Body of pancreas (tissue), 4 donors: Measurements from ENCODE around the gene C1GALT1. TPM values are rescaled to one million over a fixed set of nuclear protein-coding genes. Genes with fewer than 3 reads are reported as not detected.

Source experiments
- ATAC-seq: fragments of 150-250 bp; one replicate; pipeline ENCODE4 v1.9.1; 2016
- DNase-seq, 4 donors: peaks; one replicate each; pipeline ENCODE4 v3.0.0-alpha.2; 2019
- H3K27ac ChIP-seq, 4 donors: fragments of 200-600 bp; sonication (generic); 1 replicate in 3 of 4; 2 replicates in 1 of 4; pipeline versions ENCODE4 v1.5.1 to v1.6.1; 2016 to 2019; ENCODE audit warnings: mild to moderate bottlenecking in 1 of 4, mixed read lengths in 1 of 4, moderate library complexity in 1 of 4
- H3K27me3 ChIP-seq, 2 donors: fragments of 200-600 bp; sonication (generic); one replicate each; pipeline ENCODE4 v1.6.0; 2016; ENCODE audit warnings: mild to moderate bottlenecking in 1 of 2
- H3K36me3 ChIP-seq, 2 donors: fragments of 200-600 bp; sonication (generic); replicated peaks in 1 of 2; 2 replicates each; pipeline ENCODE4 v1.5.1; 2016; ENCODE audit warnings: low read depth in 2 of 2; ENCODE audit not compliant: insufficient read depth in 1 of 2
- H3K4me1 ChIP-seq: fragments of 200-600 bp; sonication (generic); one replicate; pipeline ENCODE4 v1.6.0; 2016
- H3K4me3 ChIP-seq, 2 donors: fragments of 200-600 bp; sonication (generic); 1 replicate in 1 of 2; 2 replicates in 1 of 2; pipeline ENCODE4 v1.5.1; 2016 to 2019
- H3K9me3 ChIP-seq, 3 donors: fragments of 200-600 bp; sonication (generic); 1 replicate in 2 of 3; 2 replicates in 1 of 3; pipeline ENCODE4 v1.5.1; 2016
- CTCF ChIP-seq, 7 experiments: fragments of 450-650 bp in 4 of 7; fragments of 200-600 bp in 3 of 7; sonication (generic) in 3 of 7; IDR thresholded peaks; one replicate each; pipeline ENCODE4 v1.5.1; 2016 to 2019; ENCODE audit warnings: antibody characterized with exemption in 7 of 7
- POLR2A ChIP-seq, 3 donors: fragments of 450-650 bp; IDR thresholded peaks; one replicate each; pipeline ENCODE4 v1.6.1; 2016; ENCODE audit warnings: antibody characterized with exemption in 3 of 3, mild to moderate bottlenecking in 2 of 3
- WGBS, 2 donors: methylation state at CpG; one replicate each; pipeline ENCODE4 v1.1.5; 2017; 5-methylcytosine and 5-hydroxymethylcytosine counted together
- intact Hi-C: fragments of 100-400 bp; cut with DNase I; formaldehyde crosslinking; loops from one replicate; pipeline ENCODE4 v1.15.1; 2023
- total RNA-seq, 2 donors: library from RNA; depleted of rRNA; stranded (reverse); fragments of >200 nt; gene quantifications; one replicate each; pipeline ENCODE4 v1.1.0, GENCODE V29; 2016

C1GALT1 gene
- total RNA-seq, 2 donors from 2014 or later, result 9.1 to 13.8 TPM

- no peaks in the 10 kb centered on the region for H3K36me3 ChIP-seq
- H3K4me3 ChIP-seq, result no peak overlapping the region
- DNase-seq (no peak), ATAC-seq (no peak)
- TF ChIP-seq POLR2A (IDR thresholded peaks at IDR 0.05), result no peak
- TF ChIP-seq CTCF (IDR thresholded peaks at IDR 0.05), result no peak
- H3K4me1 ChIP-seq, result no peaks in the 10 kb centered on the region
- no peak overlapping the region for H3K27ac ChIP-seq
- intact Hi-C loops, result no loop called here
- WGBS, 2 donors, result 68% methylated on average over 2 of the region's 2 CpGs
- H3K27me3 ChIP-seq, result no peaks in the 10 kb centered on the region
- no peaks in the 10 kb centered on the region for H3K9me3 ChIP-seq
These were observed 25.0 kb upstream of the C1GALT1 start for GRCh38 chr7:7157177-7157886.

GRCh38 chr7:7157887-7158271 is 24.5 kb upstream of the C1GALT1 start:
- ATAC-seq, result no peak
- no peak overlapping the region for H3K27ac ChIP-seq
- intact Hi-C loops, result no loop called here

GRCh38 chr7:7159063-7159658 is 23.2 kb upstream of the C1GALT1 start:
- no peak for DNase-seq
- Histone ChIP-seq H3K27me3 (no peaks in the 10 kb centered on the region), H3K4me1 (peaks cover under 1% of the 10 kb centered on the region), H3K27ac (no peak overlapping the region), H3K4me3 (no peak overlapping the region), H3K9me3 (no peaks in the 10 kb centered on the region), H3K36me3 (no peaks in the 10 kb centered on the region)
- ATAC-seq, result no peak
- 52 to 80% methylated on average over 6 of the region's 6 CpGs for WGBS, 2 donors
- intact Hi-C loops, result no loop called here
- no peak for TF ChIP-seq POLR2A (IDR thresholded peaks at IDR 0.05)
- no peak for TF ChIP-seq CTCF (IDR thresholded peaks at IDR 0.05)

More at GRCh38 chr7:7157887-7158271, 24.5 kb upstream of the C1GALT1 start:
- H3K4me3 ChIP-seq, result no peak overlapping the region
- no peaks in the 10 kb centered on the region for H3K4me1 ChIP-seq
- no peaks in the 10 kb centered on the region for H3K36me3 ChIP-seq
- TF ChIP-seq POLR2A (IDR thresholded peaks at IDR 0.05), result no peak
- TF ChIP-seq CTCF (IDR thresholded peaks at IDR 0.05), result no peak
- no peak for DNase-seq
- H3K27me3 ChIP-seq, result no peaks in the 10 kb centered on the region
- no peaks in the 10 kb centered on the region for H3K9me3 ChIP-seq

- Histone ChIP-seq H3K4me3 (no peak overlapping the region), H3K4me1 (peaks cover 11% of the 10 kb centered on the region), H3K9me3 (no peaks in the 10 kb centered on the region), H3K27ac (peak overlapping the region in 2 of 4 donors; percentile 20 to 57), H3K36me3 (no peaks in the 10 kb centered on the region), H3K27me3 (no peaks in the 10 kb centered on the region)
- TF ChIP-seq CTCF (IDR thresholded peaks at IDR 0.05), result no peak
- no peak for TF ChIP-seq POLR2A (IDR thresholded peaks at IDR 0.05)
- WGBS, 2 donors, result 19 to 40% methylated on average over 2 of the region's 2 CpGs
- peak; percentile 81 for ATAC-seq
- intact Hi-C loops, result no loop called here
- DNase-seq, result peak; percentile 62 to 84 (median 78)
These were observed 17.8 kb upstream of the C1GALT1 start for GRCh38 chr7:7164591-7164990.

GRCh38 chr7:7165372-7165771 is 17.0 kb upstream of the C1GALT1 start:
- no peak overlapping the region for H3K4me3 ChIP-seq
- no peaks in the 10 kb centered on the region for H3K36me3 ChIP-seq
- H3K27me3 ChIP-seq, result no peaks in the 10 kb centered on the region
- peaks cover 11% of the 10 kb centered on the region for H3K4me1 ChIP-seq
- H3K27ac ChIP-seq, result peak overlapping the region in 1 of 4 donors; percentile 20
- TF ChIP-seq POLR2A (IDR thresholded peaks at IDR 0.05), result no peak
- TF ChIP-seq CTCF (IDR thresholded peaks at IDR 0.05), result no peak
- intact Hi-C loops, result no loop called here
- ATAC-seq, result no peak
- no peaks in the 10 kb centered on the region for H3K9me3 ChIP-seq
- DNase-seq, result no peak
- WGBS, 2 donors, result 82 to 84% methylated on average over 3 of the region's 3 CpGs
